ENCODE data around the gene AKIRIN2. TPM values are rescaled to one million over a fixed set of nuclear protein-coding genes. Genes with fewer than 3 reads are reported as not detected.

AKIRIN2 gene
- total and polyA plus RNA-seq, 4 donors = 11.0 to 18.8 (median 14.4) TPM

- H3K4me1 ChIP-seq (ENCODE audit: control insufficient read depth in 4 of 4, insufficient read depth in 4 of 4, low read length in 3 of 4) = no peaks in the 10 kb centered on the region
- H3K4me3 ChIP-seq (ENCODE audit: low read depth in 1 of 3, low read length in 3 of 3) = no peak overlapping the region
- TF ChIP-seq NR2F2 (IDR thresholded peaks at IDR 0.05) = no peak
- TF ChIP-seq RXRA (IDR thresholded peaks at IDR 0.05) = no peak
- TF ChIP-seq, protein P1, sequence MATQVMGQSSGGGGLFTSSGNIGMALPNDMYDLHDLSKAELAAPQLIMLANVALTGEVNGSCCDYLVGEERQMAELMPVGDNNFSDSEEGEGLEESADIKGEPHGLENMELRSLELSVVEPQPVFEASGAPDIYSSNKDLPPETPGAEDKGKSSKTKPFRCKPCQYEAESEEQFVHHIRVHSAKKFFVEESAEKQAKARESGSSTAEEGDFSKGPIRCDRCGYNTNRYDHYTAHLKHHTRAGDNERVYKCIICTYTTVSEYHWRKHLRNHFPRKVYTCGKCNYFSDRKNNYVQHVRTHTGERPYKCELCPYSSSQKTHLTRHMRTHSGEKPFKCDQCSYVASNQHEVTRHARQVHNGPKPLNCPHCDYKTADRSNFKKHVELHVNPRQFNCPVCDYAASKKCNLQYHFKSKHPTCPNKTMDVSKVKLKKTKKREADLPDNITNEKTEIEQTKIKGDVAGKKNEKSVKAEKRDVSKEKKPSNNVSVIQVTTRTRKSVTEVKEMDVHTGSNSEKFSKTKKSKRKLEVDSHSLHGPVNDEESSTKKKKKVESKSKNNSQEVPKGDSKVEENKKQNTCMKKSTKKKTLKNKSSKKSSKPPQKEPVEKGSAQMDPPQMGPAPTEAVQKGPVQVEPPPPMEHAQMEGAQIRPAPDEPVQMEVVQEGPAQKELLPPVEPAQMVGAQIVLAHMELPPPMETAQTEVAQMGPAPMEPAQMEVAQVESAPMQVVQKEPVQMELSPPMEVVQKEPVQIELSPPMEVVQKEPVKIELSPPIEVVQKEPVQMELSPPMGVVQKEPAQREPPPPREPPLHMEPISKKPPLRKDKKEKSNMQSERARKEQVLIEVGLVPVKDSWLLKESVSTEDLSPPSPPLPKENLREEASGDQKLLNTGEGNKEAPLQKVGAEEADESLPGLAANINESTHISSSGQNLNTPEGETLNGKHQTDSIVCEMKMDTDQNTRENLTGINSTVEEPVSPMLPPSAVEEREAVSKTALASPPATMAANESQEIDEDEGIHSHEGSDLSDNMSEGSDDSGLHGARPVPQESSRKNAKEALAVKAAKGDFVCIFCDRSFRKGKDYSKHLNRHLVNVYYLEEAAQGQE (IDR thresholded peaks at IDR 0.05) = no peak
- TF ChIP-seq, protein P2, sequence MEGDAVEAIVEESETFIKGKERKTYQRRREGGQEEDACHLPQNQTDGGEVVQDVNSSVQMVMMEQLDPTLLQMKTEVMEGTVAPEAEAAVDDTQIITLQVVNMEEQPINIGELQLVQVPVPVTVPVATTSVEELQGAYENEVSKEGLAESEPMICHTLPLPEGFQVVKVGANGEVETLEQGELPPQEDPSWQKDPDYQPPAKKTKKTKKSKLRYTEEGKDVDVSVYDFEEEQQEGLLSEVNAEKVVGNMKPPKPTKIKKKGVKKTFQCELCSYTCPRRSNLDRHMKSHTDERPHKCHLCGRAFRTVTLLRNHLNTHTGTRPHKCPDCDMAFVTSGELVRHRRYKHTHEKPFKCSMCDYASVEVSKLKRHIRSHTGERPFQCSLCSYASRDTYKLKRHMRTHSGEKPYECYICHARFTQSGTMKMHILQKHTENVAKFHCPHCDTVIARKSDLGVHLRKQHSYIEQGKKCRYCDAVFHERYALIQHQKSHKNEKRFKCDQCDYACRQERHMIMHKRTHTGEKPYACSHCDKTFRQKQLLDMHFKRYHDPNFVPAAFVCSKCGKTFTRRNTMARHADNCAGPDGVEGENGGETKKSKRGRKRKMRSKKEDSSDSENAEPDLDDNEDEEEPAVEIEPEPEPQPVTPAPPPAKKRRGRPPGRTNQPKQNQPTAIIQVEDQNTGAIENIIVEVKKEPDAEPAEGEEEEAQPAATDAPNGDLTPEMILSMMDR (IDR thresholded peaks at IDR 0.05; ENCODE audit: low read depth, low read length, missing input control) = no peak
- TF ChIP-seq FOXA2 (IDR thresholded peaks at IDR 0.05) = no peak
- TF ChIP-seq, protein P3, sequence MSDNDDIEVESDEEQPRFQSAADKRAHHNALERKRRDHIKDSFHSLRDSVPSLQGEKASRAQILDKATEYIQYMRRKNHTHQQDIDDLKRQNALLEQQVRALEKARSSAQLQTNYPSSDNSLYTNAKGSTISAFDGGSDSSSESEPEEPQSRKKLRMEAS (IDR thresholded peaks at IDR 0.05) = no peak
- TF ChIP-seq FOXA1 (IDR thresholded peaks at IDR 0.05) = no peak
- no peak for TF ChIP-seq RAD21 (IDR thresholded peaks at IDR 0.05)
- TF ChIP-seq, protein P4, sequence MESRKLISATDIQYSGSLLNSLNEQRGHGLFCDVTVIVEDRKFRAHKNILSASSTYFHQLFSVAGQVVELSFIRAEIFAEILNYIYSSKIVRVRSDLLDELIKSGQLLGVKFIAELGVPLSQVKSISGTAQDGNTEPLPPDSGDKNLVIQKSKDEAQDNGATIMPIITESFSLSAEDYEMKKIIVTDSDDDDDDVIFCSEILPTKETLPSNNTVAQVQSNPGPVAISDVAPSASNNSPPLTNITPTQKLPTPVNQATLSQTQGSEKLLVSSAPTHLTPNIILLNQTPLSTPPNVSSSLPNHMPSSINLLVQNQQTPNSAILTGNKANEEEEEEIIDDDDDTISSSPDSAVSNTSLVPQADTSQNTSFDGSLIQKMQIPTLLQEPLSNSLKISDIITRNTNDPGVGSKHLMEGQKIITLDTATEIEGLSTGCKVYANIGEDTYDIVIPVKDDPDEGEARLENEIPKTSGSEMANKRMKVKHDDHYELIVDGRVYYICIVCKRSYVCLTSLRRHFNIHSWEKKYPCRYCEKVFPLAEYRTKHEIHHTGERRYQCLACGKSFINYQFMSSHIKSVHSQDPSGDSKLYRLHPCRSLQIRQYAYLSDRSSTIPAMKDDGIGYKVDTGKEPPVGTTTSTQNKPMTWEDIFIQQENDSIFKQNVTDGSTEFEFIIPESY (IDR thresholded peaks at IDR 0.05) = no peak
- no peak for TF ChIP-seq EGR1 (IDR thresholded peaks at IDR 0.05; ENCODE audit: low read depth in 2 of 2)
- no peak for TF ChIP-seq JUND (IDR thresholded peaks at IDR 0.05)
- TF ChIP-seq HNF4A (conservative IDR thresholded peaks at IDR 0.05) = no peak
- no peak for TF ChIP-seq SP1 (IDR thresholded peaks at IDR 0.05)
- no peak for TF ChIP-seq ATF3 (IDR thresholded peaks at IDR 0.05)
- H3K27ac ChIP-seq (ENCODE audit: low read depth in 1 of 2, low read length in 2 of 2) = no peak overlapping the region
- H3K9me3 ChIP-seq (ENCODE audit: control insufficient read depth in 4 of 4, low read length in 3 of 4) = no peaks in the 10 kb centered on the region
- DNase-seq (ENCODE audit: low spot score) = no peak
- H3K9ac ChIP-seq (ENCODE audit: low read depth in 1 of 2, low read length in 2 of 2) = no peak overlapping the region
- H3K36me3 ChIP-seq (ENCODE audit: control insufficient read depth in 4 of 4, insufficient read depth in 3 of 4, low read depth in 1 of 4, low read length in 3 of 4) = peaks cover 0 to 8% (median 4%) of the 10 kb centered on the region in 4 donors
- H3K27me3 ChIP-seq (ENCODE audit: control insufficient read depth in 4 of 4, insufficient read depth in 4 of 4, low read length in 3 of 4) = no peaks in the 10 kb centered on the region
- WGBS = 81% methylated on average over 3 of the region's 3 CpGs
Measured at GRCh38 chr6:87653074-87653962, 48.7 kb downstream of the AKIRIN2 start.
